HUES64 (cell line): ENCODE results near the gene TCERG1L.

Experiments
- H3K27ac ChIP-seq: 2 replicates; pipeline ENCODE4 v1.7.0; 2013; ENCODE audit warnings: low read depth, low read length, inconsistent platforms
- H3K27me3 ChIP-seq: 2 replicates; pipeline ENCODE4 v1.6.1; 2013; ENCODE audit warnings: mild to moderate bottlenecking, low read length; ENCODE audit not compliant: insufficient read depth
- H3K36me3 ChIP-seq: 2 replicates; pipeline ENCODE4 v1.6.1; 2013; ENCODE audit warnings: mild to moderate bottlenecking, low read length; ENCODE audit not compliant: insufficient read depth
- H3K4me1 ChIP-seq: 2 replicates; pipeline ENCODE4 v1.6.1; 2013; ENCODE audit warnings: mild to moderate bottlenecking, low read length, moderate library complexity; ENCODE audit not compliant: insufficient read depth
- H3K4me3 ChIP-seq: 2 replicates; pipeline ENCODE4 v1.5.1; 2013; ENCODE audit warnings: mild to moderate bottlenecking, low read length, moderate library complexity
- H3K9ac ChIP-seq: 2 replicates; pipeline ENCODE4 v1.6.1; 2013; ENCODE audit warnings: mild to moderate bottlenecking, low read depth, low read length
- H3K9me3 ChIP-seq: 2 replicates; pipeline ENCODE4 v1.6.1; 2013; ENCODE audit warnings: low read depth, low read length; ENCODE audit not compliant: insufficient read depth
- WGBS: fragments of 150-250, 120-280 bp; methylation state at CpG from one replicate; pipeline ENCODE4 v1.1.7; 2013; ENCODE audit warnings: missing lambda C conversion rate; 5-methylcytosine and 5-hydroxymethylcytosine counted together

Gene TCERG1L

DNA sequence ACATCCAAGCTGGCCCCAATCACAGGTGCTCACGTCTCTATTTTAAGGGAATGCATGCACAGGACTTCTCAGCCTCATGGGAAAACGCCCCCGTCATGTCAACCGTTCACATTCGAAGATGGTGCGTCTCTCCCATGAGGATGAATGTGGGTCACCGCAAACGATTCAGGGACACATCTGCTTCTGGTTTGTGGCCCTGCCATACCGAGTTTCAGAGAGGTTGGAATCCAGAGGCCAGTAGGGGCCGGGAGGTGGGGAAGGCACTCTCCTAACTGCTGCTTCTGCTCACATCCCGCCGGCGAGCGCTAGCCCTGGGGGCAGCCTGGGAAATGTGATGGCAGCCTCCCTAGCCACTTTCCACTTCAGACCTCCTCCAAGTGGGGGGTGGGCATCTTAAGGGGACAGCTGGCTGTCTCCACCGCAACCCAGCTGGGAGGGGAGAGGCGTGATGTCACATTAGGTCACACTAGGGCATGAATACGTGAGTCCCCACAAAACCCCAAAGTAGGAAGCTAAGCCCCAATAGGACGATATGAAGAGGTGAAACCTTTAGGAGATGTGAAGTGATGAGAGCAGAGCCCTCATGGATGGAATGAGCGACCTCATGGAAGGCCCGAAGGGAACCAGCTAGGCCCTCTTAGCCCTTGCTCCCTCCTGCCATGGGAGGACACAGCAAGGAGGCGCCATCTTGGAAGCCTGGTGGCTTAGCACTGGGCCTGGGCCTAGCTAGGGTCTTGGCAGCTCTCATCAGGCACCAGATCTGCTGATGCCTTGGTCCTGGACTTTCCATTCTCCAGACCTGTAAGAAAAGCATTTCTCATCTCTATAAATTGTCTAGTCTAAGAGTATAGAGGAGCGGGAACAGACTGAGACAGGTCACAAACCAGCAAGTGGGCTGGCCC is 107.8 kb downstream of the TCERG1L start:
- H3K9ac ChIP-seq = no peak overlapping the region

DNA sequence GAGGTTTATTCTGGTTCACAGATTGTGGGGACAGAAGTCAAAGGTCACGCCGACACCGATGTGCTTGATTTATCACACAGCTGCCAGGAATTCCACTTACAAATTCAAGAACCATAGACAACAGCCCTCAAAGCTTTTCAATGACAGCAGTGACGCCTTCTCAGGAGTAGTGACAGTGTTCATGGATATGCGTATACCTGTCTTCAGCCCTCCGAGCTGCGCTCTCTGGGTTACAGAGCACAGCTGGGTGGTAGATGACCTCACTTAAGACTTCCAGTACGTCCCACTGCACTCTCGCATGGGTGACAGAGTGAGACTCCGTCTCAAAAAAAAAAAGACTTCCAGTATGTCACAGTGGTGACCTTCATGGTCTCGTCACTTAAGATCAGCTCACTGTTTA is 108.5 kb downstream of the TCERG1L start:
- no peak overlapping the region for H3K4me3 ChIP-seq
- no peaks in the 10 kb centered on the region for H3K9me3 ChIP-seq
- no peak overlapping the region for H3K9ac ChIP-seq
- H3K36me3 ChIP-seq = no peaks in the 10 kb centered on the region
- H3K27me3 ChIP-seq = no peaks in the 10 kb centered on the region
- no peaks in the 10 kb centered on the region; the same call in 1 of the 2 replicates for H3K4me1 ChIP-seq
- H3K27ac ChIP-seq = no peak overlapping the region
- 94% methylated on average over 11 of the region's 11 CpGs for WGBS

More for the DNA sequence above, 107.8 kb downstream of the TCERG1L start:
- no peak overlapping the region for H3K27ac ChIP-seq
- H3K9me3 ChIP-seq = no peaks in the 10 kb centered on the region
- no peaks in the 10 kb centered on the region for H3K36me3 ChIP-seq
- H3K4me3 ChIP-seq = no peak overlapping the region
- 92% methylated on average over 22 of the region's 22 CpGs for WGBS
- H3K27me3 ChIP-seq = no peaks in the 10 kb centered on the region
- no peaks in the 10 kb centered on the region; the same call in 1 of the 2 replicates for H3K4me1 ChIP-seq

DNA sequence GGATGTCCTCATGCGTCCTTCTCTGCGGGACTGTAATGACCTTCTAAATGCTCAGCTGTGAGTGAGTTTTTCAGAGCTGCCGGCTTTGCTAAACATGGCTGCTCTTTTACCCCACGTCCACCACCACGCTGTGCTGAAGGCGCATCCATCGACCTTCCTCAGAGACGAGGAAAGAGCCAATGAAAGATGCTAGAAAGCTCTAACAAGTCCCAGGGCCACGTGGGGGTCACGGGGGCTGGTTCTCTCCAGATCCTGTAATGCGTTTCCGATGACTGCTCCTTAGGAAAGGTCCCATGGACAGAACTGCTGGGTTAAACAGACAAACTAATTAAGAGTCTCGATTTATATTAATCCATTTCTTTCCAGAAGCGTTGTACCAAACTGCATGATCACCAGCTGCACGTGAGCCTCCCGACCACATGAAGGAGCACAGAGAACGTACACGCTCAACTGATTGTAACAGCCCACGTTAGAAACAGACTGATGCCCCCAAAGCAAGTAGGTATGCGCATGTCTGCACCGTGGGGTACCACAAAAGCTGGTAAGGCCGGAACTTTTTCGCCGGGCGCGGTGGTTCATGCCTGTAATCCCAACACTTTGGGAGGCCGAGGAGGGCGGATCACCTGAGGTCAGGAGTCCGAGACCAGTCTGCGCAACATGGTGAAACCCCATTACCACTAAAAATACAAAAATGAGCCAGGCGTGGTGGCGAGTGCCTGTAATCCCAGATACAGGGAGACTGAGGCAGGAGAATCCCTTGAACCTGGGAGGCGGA is 109.6 kb downstream of the TCERG1L start:
- H3K27ac ChIP-seq = no peak overlapping the region
- H3K4me3 ChIP-seq = no peak overlapping the region
- H3K36me3 ChIP-seq = no peaks in the 10 kb centered on the region
- WGBS = 95% methylated on average over 33 of the region's 33 CpGs
- H3K9me3 ChIP-seq = no peaks in the 10 kb centered on the region
- no peaks in the 10 kb centered on the region; the same call in 1 of the 2 replicates for H3K4me1 ChIP-seq
- no peaks in the 10 kb centered on the region for H3K27me3 ChIP-seq
- no peak overlapping the region for H3K9ac ChIP-seq

DNA sequence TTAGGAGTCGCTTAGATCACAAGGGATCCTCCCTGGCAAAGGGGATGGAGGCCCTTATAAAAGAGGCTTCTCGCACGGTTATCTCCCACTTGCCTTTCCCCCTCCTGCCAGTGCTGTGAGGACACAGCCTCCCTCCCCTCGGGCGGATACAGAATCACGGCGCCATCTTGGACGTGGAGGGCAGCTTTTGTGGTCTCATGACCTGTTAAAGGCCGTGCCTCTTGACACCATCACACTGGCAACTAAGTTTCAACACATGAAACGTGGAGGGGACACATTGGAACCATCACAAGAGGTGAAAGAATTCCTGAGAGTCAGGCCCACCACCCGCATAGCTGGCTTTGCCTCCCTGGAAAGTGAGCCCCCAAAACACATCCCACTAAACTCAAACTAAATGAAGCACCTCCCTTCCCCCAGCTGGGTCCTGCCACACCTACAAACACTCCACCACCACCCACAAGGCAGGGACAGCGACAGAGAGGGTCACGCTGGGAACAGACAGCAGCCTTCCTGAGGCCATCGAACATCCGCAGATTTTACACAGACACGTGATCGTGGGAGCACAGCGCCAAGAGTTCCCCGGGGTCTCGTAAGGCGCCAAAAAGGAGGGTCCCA is 110.6 kb downstream of the TCERG1L start:
- Histone ChIP-seq H3K9me3 (no peaks in the 10 kb centered on the region), H3K4me1 (no peaks in the 10 kb centered on the region; the same call in 1 of the 2 replicates), H3K4me3 (no peak overlapping the region), H3K27me3 (no peaks in the 10 kb centered on the region), H3K9ac (no peak overlapping the region), H3K27ac (no peak overlapping the region), H3K36me3 (no peaks in the 10 kb centered on the region)
- whole genome bisulfite sequencing = 92% methylated on average over 21 of the region's 21 CpGs

DNA sequence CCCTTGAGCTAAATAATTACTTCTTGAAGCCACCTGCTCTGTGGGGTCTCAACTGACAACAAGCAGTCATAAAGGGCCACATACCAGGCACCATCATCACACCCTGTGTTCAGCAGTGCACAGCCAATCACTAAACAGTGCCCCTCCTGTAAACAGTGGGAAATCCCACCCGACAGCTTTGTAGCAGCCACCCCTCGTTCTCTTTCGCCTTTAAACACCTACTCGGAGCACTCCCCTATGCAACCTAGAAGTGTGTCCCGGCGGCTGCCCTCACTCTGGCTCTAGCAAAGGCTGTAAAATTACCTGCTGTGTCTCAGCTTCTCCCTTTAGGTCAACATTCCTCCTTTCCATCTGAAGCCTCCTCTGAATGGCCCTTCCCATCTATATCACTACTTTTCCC is 111.9 kb downstream of the TCERG1L start:
- Histone ChIP-seq H3K9ac (no peak overlapping the region), H3K4me1 (no peaks in the 10 kb centered on the region; the same call in 1 of the 2 replicates), H3K36me3 (no peaks in the 10 kb centered on the region), H3K4me3 (no peak overlapping the region), H3K9me3 (no peaks in the 10 kb centered on the region), H3K27me3 (no peaks in the 10 kb centered on the region), H3K27ac (no peak overlapping the region)
- WGBS = 50% methylated on average over 6 of the region's 6 CpGs

DNA sequence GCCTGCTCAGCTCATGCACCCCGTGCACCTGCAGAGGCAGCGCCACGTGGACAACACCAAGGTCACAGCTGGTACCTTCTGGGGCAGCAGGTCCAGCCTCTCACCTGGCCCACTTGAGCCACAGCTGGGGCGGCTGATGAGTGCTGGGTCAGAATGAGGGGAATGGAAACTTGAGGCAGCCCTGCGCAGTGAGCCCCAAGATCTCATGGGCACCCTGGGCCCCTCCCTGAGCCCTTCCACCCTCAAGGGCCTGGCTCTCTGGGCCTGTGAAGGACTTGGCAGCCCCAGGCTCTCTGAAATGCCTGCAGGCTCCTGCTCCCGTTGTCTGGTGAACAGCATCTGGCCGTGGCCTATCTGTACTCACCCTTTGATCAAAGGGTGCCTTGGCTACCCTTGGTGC is 112.7 kb downstream of the TCERG1L start:
- no peaks in the 10 kb centered on the region for H3K9me3 ChIP-seq
- no peaks in the 10 kb centered on the region for H3K36me3 ChIP-seq
- no peak overlapping the region for H3K9ac ChIP-seq
- H3K4me3 ChIP-seq = no peak overlapping the region
- H3K4me1 ChIP-seq = no peaks in the 10 kb centered on the region; the same call in 1 of the 2 replicates
- H3K27ac ChIP-seq = no peak overlapping the region
- H3K27me3 ChIP-seq = no peaks in the 10 kb centered on the region
- 93% methylated on average over 7 of the region's 7 CpGs for WGBS

DNA sequence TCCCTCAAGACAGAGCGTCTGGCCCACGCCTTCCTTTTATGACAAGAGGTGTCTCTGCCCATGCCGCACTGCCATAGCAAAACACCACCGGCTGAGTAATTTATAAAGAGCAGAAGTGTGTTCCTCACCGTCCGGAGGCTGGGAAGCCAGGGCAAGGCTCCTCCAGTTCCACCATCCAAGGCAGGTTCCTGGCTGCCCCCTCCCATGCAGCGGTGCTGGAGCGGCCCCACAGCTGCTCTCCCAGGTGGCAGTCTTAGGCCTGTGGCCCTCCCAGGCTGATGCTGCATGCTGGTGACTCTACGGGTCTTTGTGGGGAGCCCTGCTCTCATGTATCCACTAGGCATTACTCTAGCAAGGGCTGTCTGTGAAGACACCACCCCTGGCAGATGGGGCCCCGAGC is 113.1 kb downstream of the TCERG1L start:
- H3K9ac ChIP-seq = no peak overlapping the region
- WGBS = 91% methylated on average over 10 of the region's 10 CpGs
- no peaks in the 10 kb centered on the region for H3K9me3 ChIP-seq
- no peaks in the 10 kb centered on the region for H3K36me3 ChIP-seq
- no peaks in the 10 kb centered on the region; the same call in 1 of the 2 replicates for H3K4me1 ChIP-seq
- H3K27me3 ChIP-seq = no peaks in the 10 kb centered on the region
- no peak overlapping the region for H3K4me3 ChIP-seq
- H3K27ac ChIP-seq = no peak overlapping the region

DNA sequence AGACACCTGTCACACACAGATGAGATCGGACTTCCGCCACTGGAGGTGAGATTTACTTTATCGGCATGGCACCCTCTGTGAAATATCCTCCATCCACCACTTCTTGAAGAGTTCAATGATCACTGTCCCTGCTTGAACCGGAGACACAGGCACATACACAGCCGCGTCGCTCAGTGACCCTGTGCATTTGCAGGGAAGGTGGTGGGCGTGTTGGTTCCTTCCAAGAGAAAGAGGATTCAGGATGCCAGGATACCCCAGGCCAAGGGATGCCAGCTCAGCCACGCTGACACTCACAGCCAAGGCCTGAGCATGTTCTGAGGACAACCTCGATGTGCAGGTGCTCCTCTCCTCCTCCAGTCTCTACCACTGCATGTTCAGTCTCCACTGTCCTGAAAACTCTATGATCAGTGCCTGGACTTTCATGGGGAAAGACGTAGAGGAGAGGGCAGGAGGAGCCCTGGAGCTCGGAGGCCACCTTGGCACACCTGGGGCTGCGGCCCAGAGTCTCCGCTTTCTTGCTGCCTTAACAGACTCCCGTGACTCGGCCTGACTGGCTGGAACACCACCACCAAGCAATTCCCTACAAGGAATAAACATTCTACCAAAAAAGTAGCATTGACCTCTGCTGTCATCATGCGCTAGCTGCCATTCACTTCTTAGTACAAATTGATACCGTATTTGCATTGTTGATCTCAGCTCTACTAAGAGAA is 115.2 kb downstream of the TCERG1L start:
- 0 out of 2 replicates have a peak, but pooled peaks cover 2% of the 10 kb centered on the region for H3K9me3 ChIP-seq
- no peak overlapping the region for H3K9ac ChIP-seq
- no peaks in the 10 kb centered on the region; the same call in 1 of the 2 replicates for H3K4me1 ChIP-seq
- H3K36me3 ChIP-seq = no peaks in the 10 kb centered on the region
- no peak overlapping the region for H3K4me3 ChIP-seq
- no peaks in the 10 kb centered on the region for H3K27me3 ChIP-seq
- WGBS = 90% methylated on average over 18 of the region's 18 CpGs
- H3K27ac ChIP-seq = no peak overlapping the region

DNA sequence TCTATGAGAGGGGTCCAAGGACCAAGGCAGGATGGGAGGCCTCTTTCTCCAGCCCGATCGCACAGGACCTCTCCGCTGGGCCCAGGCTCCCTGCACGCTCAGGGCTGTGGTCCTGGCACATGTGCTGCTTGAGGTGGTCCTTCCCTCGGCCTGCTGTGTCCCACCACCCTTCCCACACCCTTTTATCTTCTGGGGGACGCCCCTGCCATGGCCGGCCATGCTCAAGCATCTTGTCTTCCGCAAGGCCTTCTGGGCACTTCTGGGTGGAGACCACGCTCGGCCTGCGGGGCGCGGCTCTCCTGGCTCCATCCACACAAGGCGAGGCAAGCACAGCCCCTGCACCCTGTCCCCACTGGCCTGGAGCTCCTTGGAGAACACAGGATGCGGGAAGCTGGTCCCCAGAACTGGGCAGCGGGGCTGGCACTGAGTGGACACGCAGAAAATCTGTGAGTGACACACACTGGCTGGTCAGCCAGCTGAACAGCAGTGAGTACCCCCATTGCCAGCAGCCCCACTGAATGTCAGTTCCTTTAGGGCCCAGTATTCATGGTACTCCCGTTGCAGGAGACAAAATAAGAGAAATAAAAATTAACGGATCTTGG is 115.9 kb downstream of the TCERG1L start:
- 87% methylated on average over 19 of the region's 19 CpGs for WGBS
- H3K4me3 ChIP-seq = no peak overlapping the region
- H3K36me3 ChIP-seq = no peaks in the 10 kb centered on the region
- H3K4me1 ChIP-seq = no peaks in the 10 kb centered on the region; the same call in 1 of the 2 replicates
- H3K27ac ChIP-seq = no peak overlapping the region
- 0 out of 2 replicates have a peak, but pooled peaks cover 2% of the 10 kb centered on the region for H3K9me3 ChIP-seq
- H3K27me3 ChIP-seq = no peaks in the 10 kb centered on the region
- no peak overlapping the region for H3K9ac ChIP-seq

DNA sequence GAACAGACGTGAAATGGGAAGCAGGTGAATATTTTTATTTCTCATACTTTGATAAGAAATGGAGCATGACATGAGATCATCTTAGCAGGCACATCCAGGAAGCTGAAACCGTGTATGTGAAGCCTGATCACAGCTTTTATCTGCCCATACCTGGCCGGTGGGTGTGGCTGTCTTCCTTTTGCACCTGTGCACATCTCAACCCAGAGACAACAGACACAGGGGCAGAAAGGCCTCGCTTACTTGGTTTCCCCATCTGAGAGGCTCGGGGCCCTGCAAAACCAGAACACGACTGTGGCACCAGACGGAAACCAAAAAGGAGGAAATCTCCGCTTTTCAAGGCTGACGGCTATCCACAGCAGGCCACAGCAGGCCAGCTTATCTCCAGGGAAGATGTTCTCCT is 116.4 kb downstream of the TCERG1L start:
- Histone ChIP-seq H3K27me3 (no peaks in the 10 kb centered on the region), H3K36me3 (no peaks in the 10 kb centered on the region), H3K9me3 (0 out of 2 replicates have a peak, but pooled peaks cover 2% of the 10 kb centered on the region), H3K4me3 (no peak overlapping the region), H3K27ac (no peak overlapping the region), H3K9ac (no peak overlapping the region), H3K4me1 (no peaks in the 10 kb centered on the region; the same call in 1 of the 2 replicates)
- 96% methylated on average over 9 of the region's 9 CpGs for WGBS
